Measurements from ENCODE around the gene BRD2.

The BRD2 gene

GRCh38 chr6:32989368-32989767 is 21.0 kb downstream of the BRD2 start:
- TF ChIP-seq CTCF (conservative IDR thresholded peaks at IDR 0.05), result no peak
- H3K27ac ChIP-seq, result no peak overlapping the region

GRCh38 chr6:32991972-32992371 is 23.6 kb downstream of the BRD2 start:
- H3K27ac ChIP-seq, result no peak overlapping the region
- TF ChIP-seq CTCF (conservative IDR thresholded peaks at IDR 0.05), result no peak

GRCh38 chr6:32993363-32993973 is 25.1 kb downstream of the BRD2 start:
- no peak for TF ChIP-seq CTCF (conservative IDR thresholded peaks at IDR 0.05)
- H3K27ac ChIP-seq, result no peak overlapping the region

- H3K27ac ChIP-seq, result no peak overlapping the region
- TF ChIP-seq CTCF (conservative IDR thresholded peaks at IDR 0.05), result no peak
These were observed 27.1 kb downstream of the BRD2 start for GRCh38 chr6:32995448-32995847.

GRCh38 chr6:33000055-33000454 is 31.7 kb downstream of the BRD2 start:
- TF ChIP-seq CTCF (conservative IDR thresholded peaks at IDR 0.05), result peak; percentile 50
- H3K27ac ChIP-seq, result no peak overlapping the region

- no peak overlapping the region for H3K27ac ChIP-seq
- TF ChIP-seq CTCF (conservative IDR thresholded peaks at IDR 0.05), result no peak
These were observed 33.3 kb downstream of the BRD2 start for GRCh38 chr6:33001685-33002084.

- TF ChIP-seq CTCF (conservative IDR thresholded peaks at IDR 0.05), result no peak
- no peak overlapping the region for H3K27ac ChIP-seq
These were observed 36.5 kb downstream of the BRD2 start for GRCh38 chr6:33004940-33005339.

Data from VCaP (cell line).